Measurements from ENCODE around the gene EPN3.

Gene EPN3

GRCh38 chr17:50571681-50572080, 39.1 kb downstream of the EPN3 start:
- DNase-seq, result no peak

- DNase-seq, result no peak
Observed at GRCh38 chr17:50572541-50572940, 40.0 kb downstream of the EPN3 start.

GRCh38 chr17:50573866-50574611, 41.5 kb downstream of the EPN3 start:
- no peak for DNase-seq

GRCh38 chr17:50575581-50576210, 43.2 kb downstream of the EPN3 start:
- no peak for DNase-seq

GRCh38 chr17:50576864-50577263, 44.3 kb downstream of the EPN3 start:
- no peak for DNase-seq

- DNase-seq, result no peak
Observed at GRCh38 chr17:50577451-50577954, 45.0 kb downstream of the EPN3 start.

GRCh38 chr17:50578173-50578572, 45.6 kb downstream of the EPN3 start:
- no peak for DNase-seq

- DNase-seq, result no peak
Observed at GRCh38 chr17:50579399-50579798, 46.9 kb downstream of the EPN3 start.

GRCh38 chr17:50580646-50581045, 48.1 kb downstream of the EPN3 start:
- DNase-seq, result no peak

GRCh38 chr17:50581316-50581715, 48.8 kb downstream of the EPN3 start:
- no peak for DNase-seq

- no peak for DNase-seq
Observed at GRCh38 chr17:50582741-50583140, 50.2 kb downstream of the EPN3 start.

- DNase-seq, result no peak
Observed at GRCh38 chr17:50583641-50584040, 51.1 kb downstream of the EPN3 start.

GRCh38 chr17:50584116-50584515, 51.6 kb downstream of the EPN3 start:
- no peak for DNase-seq

GRCh38 chr17:50584749-50585148, 52.2 kb downstream of the EPN3 start:
- DNase-seq, result no peak

GRCh38 chr17:50585346-50585745, 52.8 kb downstream of the EPN3 start:
- DNase-seq, result no peak

- no peak for DNase-seq
Observed at GRCh38 chr17:50585891-50586290, 53.4 kb downstream of the EPN3 start.

GRCh38 chr17:50586421-50587247, 54.1 kb downstream of the EPN3 start:
- no peak for DNase-seq

- no peak for DNase-seq
Observed at GRCh38 chr17:50587571-50587970, 55.0 kb downstream of the EPN3 start.

- no peak for DNase-seq
Observed at GRCh38 chr17:50588391-50589049, 56.0 kb downstream of the EPN3 start.

GRCh38 chr17:50589095-50589705, 56.7 kb downstream of the EPN3 start:
- no peak for DNase-seq

- DNase-seq, result no peak
Observed at GRCh38 chr17:50590946-50591737, 58.6 kb downstream of the EPN3 start.

- DNase-seq, result no peak
Observed at GRCh38 chr17:50593321-50593720, 60.8 kb downstream of the EPN3 start.
